H1 (cell line): ENCODE data around the gene DCANP1. TPM values are rescaled to one million over a fixed set of nuclear protein-coding genes. Genes with fewer than 3 reads are reported as not detected.

Experiments used
- GABPA ChIP-seq: IDR thresholded peaks from 2 replicates; pipeline ENCODE4 v1.6.1; 2011; ENCODE audit warnings: mild to moderate bottlenecking, low read length, moderate library complexity, borderline replicate concordance; ENCODE audit not compliant: insufficient read depth
- PHF8 ChIP-seq: fragments of 200-600 bp; sonication (generic); conservative IDR thresholded peaks from 2 replicates; pipeline ENCODE4 v1.7.1; 2012; ENCODE audit warnings: low read depth, mild to moderate bottlenecking, inconsistent platforms, low read length, moderate library complexity
- polyA plus RNA-seq, 7 experiments: library from polyadenylated mRNA; depleted of rRNA in 3 of 7; stranded (reverse) in 5 of 7; unstranded in 2 of 7; fragments of >200 nt in 5 of 7; fragments of 200-250 nt in 2 of 7; gene quantifications; 1 replicate in 5 of 7; 2 replicates in 1 of 7; 4 replicates in 1 of 7; pipeline versions ENCODE4 v1.2.1 to v1.2.3, GENCODE V29; 2011 to 2013; ENCODE audit warnings: missing spikeins in 2 of 7, mixed read lengths in 2 of 7
- total RNA-seq: library from RNA; stranded (reverse); fragmentation: NEBNext Ultra II Directional; extraction: Animal tissue kit (Norgen Biotek cat#: 25700); gene quantifications from 2 replicates; pipeline ENCODE4 v1.2.1, GENCODE V29; 2021

DCANP1 gene
- total and polyA plus RNA-seq, 2 of the 8 experiments (the other 6 are each of a cell fraction or from before 2014, with no cell fraction given): not detected

GRCh38 chr5:135444881-135445280 is 2.3 kb downstream of the DCANP1 start (continued):
- TF ChIP-seq PHF8 (no peak), GABPA (no peak)
- TF ChIP-seq, all 59 proteins: peak for 0
